ENCODE data around the gene CES3.
"Not testable (repeated sequence)": the region's sequence is repeated elsewhere in the genome, so short reads cannot be mapped to it uniquely, and the experiment has no call there.

The CES3 gene

DNA sequence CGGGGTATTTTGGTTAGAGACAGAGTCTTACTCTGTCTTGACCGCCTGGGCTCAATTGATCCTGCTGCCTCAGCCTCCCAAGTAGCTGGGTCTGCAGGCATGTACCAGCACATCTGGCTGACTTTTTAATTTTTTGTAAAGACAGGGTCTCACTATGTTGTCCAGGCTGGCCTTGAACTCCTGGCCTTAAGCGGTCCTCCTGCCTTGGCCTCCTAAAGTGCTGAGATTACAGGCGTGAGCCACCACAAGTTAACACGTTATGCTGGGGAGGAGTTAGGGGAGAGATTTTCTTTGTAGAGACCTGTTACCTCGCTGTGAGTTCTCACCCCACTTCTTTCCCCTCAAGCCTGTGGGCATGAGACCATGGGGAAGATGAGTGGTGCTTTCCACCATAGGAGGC, 25.5 kb downstream of the CES3 start:
- Histone ChIP-seq H3K9ac (ENCODE audit: low read length in 2 of 2) (no peak overlapping the region), H3K27me3 (ENCODE audit: control insufficient read depth in 1 of 2, insufficient read depth in 2 of 2, low read length in 2 of 2) (no peaks in the 10 kb centered on the region), H3K4me3 (ENCODE audit: low read length in 2 of 2) (no peak overlapping the region), H3K9me3 (ENCODE audit: control insufficient read depth in 2 of 2, low read length in 2 of 2) (no peaks in the 10 kb centered on the region), H3K36me3 (ENCODE audit: control insufficient read depth in 2 of 2, insufficient read depth in 2 of 2, low read length in 2 of 2) (no peaks in the 10 kb centered on the region), H3K4me1 (ENCODE audit: control insufficient read depth, insufficient read depth, low read length) (no peaks in the 10 kb centered on the region), H3K27ac (ENCODE audit: low read length) (no peak overlapping the region)

DNA sequence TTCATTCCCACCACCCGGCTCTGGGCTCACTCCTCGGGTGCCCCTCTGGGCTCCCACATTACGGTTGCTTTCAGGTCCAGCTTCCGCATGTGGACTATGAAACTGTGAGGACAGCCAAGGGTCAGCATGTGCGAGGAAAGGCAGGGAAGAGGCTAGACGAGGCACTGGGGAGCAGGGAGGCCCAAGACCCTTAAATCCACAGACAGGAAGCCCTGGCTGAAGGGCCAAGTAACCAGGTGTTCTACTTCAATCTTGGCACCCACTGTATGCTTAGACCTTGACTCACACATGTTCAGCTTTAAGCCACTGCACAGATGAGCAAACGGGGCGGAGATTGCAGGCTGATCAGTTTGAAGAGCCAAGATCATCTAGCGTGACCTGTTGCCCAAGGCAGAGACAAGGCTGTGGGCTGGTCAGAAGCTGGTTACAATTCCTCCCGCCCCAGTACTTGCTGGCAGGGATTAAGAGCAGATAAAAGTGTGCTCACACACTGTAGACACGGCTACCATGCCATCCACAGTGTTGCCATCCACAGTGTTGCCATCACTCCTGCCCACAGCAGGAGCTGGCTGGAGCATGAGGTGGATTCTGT, 27.2 kb downstream of the CES3 start, which contains the start of gene CES4A:
Gene CES4A (plus strand): TSS at position 393 of the 592 bp plus-strand sequence. CDS start 184 bp downstream, at position 577.
- no peak within 1 kb of the TSS for H3K27ac ChIP-seq (ENCODE audit: low read length)
- H3K27me3 ChIP-seq (ENCODE audit: control insufficient read depth in 1 of 2, insufficient read depth in 2 of 2, low read length in 2 of 2): no peaks in the 10 kb centered on the region
- no peak within 1 kb of the TSS for H3K4me3 ChIP-seq (ENCODE audit: low read length in 2 of 2)
- H3K9me3 ChIP-seq (ENCODE audit: control insufficient read depth in 2 of 2, low read length in 2 of 2): no peaks in the 10 kb centered on the region
- H3K4me1 ChIP-seq (ENCODE audit: control insufficient read depth, insufficient read depth, low read length): no peaks in the 10 kb centered on the region
- no peaks in the 10 kb centered on the region for H3K36me3 ChIP-seq (ENCODE audit: control insufficient read depth in 2 of 2, insufficient read depth in 2 of 2, low read length in 2 of 2)
- no peak within 1 kb of the TSS for H3K9ac ChIP-seq (ENCODE audit: low read length in 2 of 2)

DNA sequence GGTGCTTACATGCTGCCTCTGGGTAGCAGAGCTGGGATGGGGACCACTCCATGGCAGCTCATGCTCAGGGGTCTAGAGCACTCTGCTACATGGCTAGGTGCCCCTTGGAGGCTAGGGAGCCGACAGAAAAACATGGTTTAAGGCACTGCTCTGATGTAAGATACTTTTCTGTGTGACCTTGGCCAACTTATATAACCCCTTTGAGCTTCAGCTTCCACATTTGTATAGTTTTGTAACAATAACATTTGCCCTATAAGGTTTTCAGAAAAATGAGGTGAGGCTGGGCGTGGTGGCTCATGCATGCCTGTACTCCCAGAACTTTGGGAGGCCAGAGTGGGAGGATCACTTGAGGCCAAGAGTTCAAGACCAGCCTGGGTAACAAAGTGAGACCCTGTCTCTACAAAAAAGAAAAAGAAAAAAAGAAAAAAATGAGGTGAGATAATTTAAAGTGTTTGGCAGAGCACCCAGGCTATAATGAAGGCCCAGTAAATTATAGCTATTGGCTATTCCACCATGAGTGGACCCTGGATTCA, 30.5 kb downstream of the CES3 start:
- no peaks in the 10 kb centered on the region for H3K27me3 ChIP-seq (ENCODE audit: control insufficient read depth in 1 of 2, insufficient read depth in 2 of 2, low read length in 2 of 2)
- H3K36me3 ChIP-seq (ENCODE audit: control insufficient read depth in 2 of 2, insufficient read depth in 2 of 2, low read length in 2 of 2): no peaks in the 10 kb centered on the region
- no peaks in the 10 kb centered on the region for H3K4me1 ChIP-seq (ENCODE audit: control insufficient read depth, insufficient read depth, low read length)
- no peak overlapping the region for H3K27ac ChIP-seq (ENCODE audit: low read length)
- no peak overlapping the region for H3K4me3 ChIP-seq (ENCODE audit: low read length in 2 of 2)
- no peak overlapping the region for H3K9ac ChIP-seq (ENCODE audit: low read length in 2 of 2)
- no peaks in the 10 kb centered on the region for H3K9me3 ChIP-seq (ENCODE audit: control insufficient read depth in 2 of 2, low read length in 2 of 2)

- not testable (repeated sequence) for H3K27ac ChIP-seq (ENCODE audit: low read length); H3K9me3 ChIP-seq (ENCODE audit: control insufficient read depth in 2 of 2, low read length in 2 of 2); H3K36me3 ChIP-seq (ENCODE audit: control insufficient read depth in 2 of 2, insufficient read depth in 2 of 2, low read length in 2 of 2); H3K4me3 ChIP-seq (ENCODE audit: low read length in 2 of 2); H3K27me3 ChIP-seq (ENCODE audit: control insufficient read depth in 1 of 2, insufficient read depth in 2 of 2, low read length in 2 of 2); H3K9ac ChIP-seq (ENCODE audit: low read length in 2 of 2); H3K4me1 ChIP-seq (ENCODE audit: control insufficient read depth, insufficient read depth, low read length)
These were observed 32.5 kb downstream of the CES3 start for GRCh38 chr16:66993558-66993957.

GRCh38 chr16:66996324-66996982, 35.4 kb downstream of the CES3 start:
- H3K27ac ChIP-seq (ENCODE audit: low read length): no peak overlapping the region
- no peaks in the 10 kb centered on the region for H3K27me3 ChIP-seq (ENCODE audit: control insufficient read depth in 1 of 2, insufficient read depth in 2 of 2, low read length in 2 of 2)
- no peak overlapping the region for H3K9ac ChIP-seq (ENCODE audit: low read length in 2 of 2)
- H3K4me1 ChIP-seq (ENCODE audit: control insufficient read depth, insufficient read depth, low read length): peaks cover 15% of the 10 kb centered on the region
- H3K9me3 ChIP-seq (ENCODE audit: control insufficient read depth in 2 of 2, low read length in 2 of 2): no peaks in the 10 kb centered on the region
- H3K4me3 ChIP-seq (ENCODE audit: low read length in 2 of 2): no peak overlapping the region
- no peaks in the 10 kb centered on the region for H3K36me3 ChIP-seq (ENCODE audit: control insufficient read depth in 2 of 2, insufficient read depth in 2 of 2, low read length in 2 of 2)

DNA sequence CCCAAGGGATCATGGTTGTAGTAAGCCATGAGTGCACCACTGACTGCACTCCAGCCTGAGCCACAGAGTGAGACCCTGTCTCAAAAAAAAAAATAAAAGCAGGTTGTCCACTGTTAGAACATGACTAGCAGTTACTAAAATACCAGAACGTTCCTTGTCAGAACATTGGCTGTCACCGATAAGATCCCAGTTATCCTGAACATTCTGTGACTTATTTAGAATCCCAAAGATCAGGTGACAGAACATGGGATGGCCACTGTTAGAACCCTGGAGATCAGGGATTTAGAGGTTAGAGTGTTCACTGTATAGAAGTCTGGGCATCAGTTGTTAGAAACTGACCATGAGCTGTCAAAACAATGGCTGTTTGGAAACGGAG, 35.9 kb downstream of the CES3 start:
- no peaks in the 10 kb centered on the region for H3K36me3 ChIP-seq (ENCODE audit: control insufficient read depth in 2 of 2, insufficient read depth in 2 of 2, low read length in 2 of 2)

DNA sequence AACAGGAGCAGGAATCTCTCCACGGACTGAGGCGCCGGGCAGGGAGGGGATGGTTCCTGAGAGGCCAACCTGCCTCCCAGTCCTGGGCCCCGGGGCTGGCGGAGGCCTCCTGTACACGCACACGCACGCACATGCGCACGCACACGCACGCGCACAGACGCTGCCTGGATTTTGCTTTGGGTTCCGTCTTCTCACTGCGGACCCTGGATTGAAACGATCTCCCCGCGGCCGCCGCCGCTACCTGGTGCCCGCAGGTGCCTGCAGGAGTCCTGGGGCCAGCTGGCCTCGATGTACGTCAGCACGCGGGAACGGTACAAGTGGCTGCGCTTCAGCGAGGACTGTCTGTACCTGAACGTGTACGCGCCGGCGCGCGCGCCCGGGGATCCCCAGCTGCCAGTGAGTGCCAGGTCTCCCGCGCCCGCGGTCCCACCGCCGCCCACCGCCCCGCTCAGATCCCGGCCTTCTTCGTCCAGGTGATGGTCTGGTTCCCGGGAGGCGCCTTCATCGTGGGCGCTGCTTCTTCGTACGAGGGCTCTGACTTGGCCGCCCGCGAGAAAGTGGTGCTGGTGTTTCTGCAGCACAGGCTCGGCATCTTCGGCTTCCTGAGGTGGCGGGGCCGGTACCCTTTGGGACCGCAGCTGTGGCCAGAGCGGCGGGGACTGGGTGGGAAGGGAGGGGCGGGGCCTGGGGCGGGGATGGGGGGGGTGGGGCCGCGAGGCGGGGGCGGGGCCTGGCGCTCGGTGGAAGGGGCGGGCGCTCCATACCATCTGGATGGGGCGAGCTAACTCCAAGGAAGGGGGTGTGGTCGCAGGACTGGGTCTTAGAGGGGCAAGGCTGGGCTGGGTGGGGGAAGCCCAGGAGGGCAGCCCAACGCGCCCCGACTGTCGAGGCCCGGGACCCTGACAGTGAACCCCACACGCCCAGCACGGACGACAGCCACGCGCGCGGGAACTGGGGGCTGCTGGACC, 39.6 kb downstream of the CES3 start:
- Histone ChIP-seq H3K4me1 (ENCODE audit: control insufficient read depth, insufficient read depth, low read length) (peaks cover 16% of the 10 kb centered on the region), H3K9me3 (ENCODE audit: control insufficient read depth in 2 of 2, low read length in 2 of 2) (no peaks in the 10 kb centered on the region), H3K4me3 (ENCODE audit: low read length in 2 of 2) (peak overlapping the region; percentile 67 to 75), H3K27ac (ENCODE audit: low read length) (no peak overlapping the region), H3K9ac (ENCODE audit: low read length in 2 of 2) (peak overlapping the region in 1 of 2 donors; percentile 50), H3K27me3 (ENCODE audit: control insufficient read depth in 1 of 2, insufficient read depth in 2 of 2, low read length in 2 of 2) (peaks cover 6 to 19% of the 10 kb centered on the region in 2 donors), H3K36me3 (ENCODE audit: control insufficient read depth in 2 of 2, insufficient read depth in 2 of 2, low read length in 2 of 2) (no peaks in the 10 kb centered on the region)

More for the DNA sequence above, 35.9 kb downstream of the CES3 start:
- H3K9me3 ChIP-seq (ENCODE audit: control insufficient read depth in 2 of 2, low read length in 2 of 2): no peaks in the 10 kb centered on the region
- H3K4me1 ChIP-seq (ENCODE audit: control insufficient read depth, insufficient read depth, low read length): peaks cover 16% of the 10 kb centered on the region
- H3K9ac ChIP-seq (ENCODE audit: low read length in 2 of 2): no peak overlapping the region
- H3K27ac ChIP-seq (ENCODE audit: low read length): no peak overlapping the region
- peaks cover 0 to 2% of the 10 kb centered on the region in 2 donors for H3K27me3 ChIP-seq (ENCODE audit: control insufficient read depth in 1 of 2, insufficient read depth in 2 of 2, low read length in 2 of 2)
- H3K4me3 ChIP-seq (ENCODE audit: low read length in 2 of 2): no peak overlapping the region

DNA sequence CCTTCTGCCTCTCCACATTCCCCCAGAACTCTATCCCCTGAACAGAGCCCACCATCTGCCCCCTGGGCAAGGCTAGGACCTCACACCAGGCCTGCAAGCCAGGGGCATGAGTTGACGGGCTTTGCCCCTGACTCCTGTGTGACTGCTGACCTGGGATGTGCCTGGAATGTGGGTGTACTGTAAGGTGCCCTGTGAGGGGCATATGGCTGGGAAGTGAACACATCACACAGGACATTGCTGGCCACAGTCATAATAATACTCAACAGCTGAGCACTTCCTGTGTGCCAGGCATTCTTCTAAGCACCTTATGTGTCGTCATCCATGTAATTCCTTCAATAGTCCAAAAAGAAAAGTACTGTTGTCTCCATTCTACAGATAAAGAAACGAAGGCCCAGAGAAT, 40.7 kb downstream of the CES3 start:
- Histone ChIP-seq H3K27ac (ENCODE audit: low read length) (no peak overlapping the region), H3K36me3 (ENCODE audit: control insufficient read depth in 2 of 2, insufficient read depth in 2 of 2, low read length in 2 of 2) (no peaks in the 10 kb centered on the region), H3K9me3 (ENCODE audit: control insufficient read depth in 2 of 2, low read length in 2 of 2) (no peaks in the 10 kb centered on the region), H3K4me3 (ENCODE audit: low read length in 2 of 2) (no peak overlapping the region), H3K27me3 (ENCODE audit: control insufficient read depth in 1 of 2, insufficient read depth in 2 of 2, low read length in 2 of 2) (peaks cover 6 to 19% of the 10 kb centered on the region in 2 donors), H3K9ac (ENCODE audit: low read length in 2 of 2) (no peak overlapping the region), H3K4me1 (ENCODE audit: control insufficient read depth, insufficient read depth, low read length) (peaks cover 16% of the 10 kb centered on the region)

DNA sequence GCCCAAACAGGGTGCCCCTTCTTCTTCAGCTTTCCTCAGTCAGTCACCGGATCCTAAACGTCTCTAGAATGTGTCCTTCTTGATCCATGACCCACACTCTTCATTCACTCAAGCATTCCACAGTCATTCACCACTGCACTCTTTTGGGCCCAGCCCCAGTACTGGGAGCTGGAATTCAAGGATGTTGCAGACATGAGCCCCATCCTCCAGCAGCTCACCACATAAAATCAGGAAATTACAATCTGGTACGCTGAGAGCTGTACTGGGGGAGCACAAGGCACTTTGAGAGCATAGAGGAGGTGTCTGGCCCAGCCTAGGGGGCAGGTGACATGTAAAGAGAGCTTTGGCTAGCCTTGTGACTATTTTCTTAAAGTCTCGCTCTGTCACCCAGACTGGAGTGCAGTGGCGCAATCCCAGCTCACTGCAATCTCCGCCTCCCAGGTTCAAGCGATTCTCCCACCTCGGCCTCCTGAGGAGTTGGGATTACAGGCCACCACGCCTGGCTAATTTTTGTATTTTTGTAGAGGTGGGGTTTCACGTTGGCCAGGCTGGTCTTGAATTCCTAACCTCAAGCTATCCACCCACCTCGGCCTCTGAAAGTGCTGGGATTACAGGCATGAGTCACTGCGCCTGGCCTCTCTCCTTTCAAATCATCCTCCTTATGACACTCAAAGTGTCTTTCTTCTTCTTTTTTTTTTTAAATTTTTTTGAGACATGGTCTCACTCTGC, 46.0 kb downstream of the CES3 start:
- Histone ChIP-seq H3K9ac (ENCODE audit: low read length in 2 of 2) (no peak overlapping the region), H3K36me3 (ENCODE audit: control insufficient read depth in 2 of 2, insufficient read depth in 2 of 2, low read length in 2 of 2) (no peaks in the 10 kb centered on the region), H3K4me1 (ENCODE audit: control insufficient read depth, insufficient read depth, low read length) (no peaks in the 10 kb centered on the region), H3K27me3 (ENCODE audit: control insufficient read depth in 1 of 2, insufficient read depth in 2 of 2, low read length in 2 of 2) (peaks cover 6 to 17% of the 10 kb centered on the region in 2 donors), H3K4me3 (ENCODE audit: low read length in 2 of 2) (no peak overlapping the region), H3K27ac (ENCODE audit: low read length) (no peak overlapping the region), H3K9me3 (ENCODE audit: control insufficient read depth in 2 of 2, low read length in 2 of 2) (no peaks in the 10 kb centered on the region)

- no peaks in the 10 kb centered on the region for H3K9me3 ChIP-seq (ENCODE audit: control insufficient read depth in 2 of 2, low read length in 2 of 2)
- no peaks in the 10 kb centered on the region for H3K36me3 ChIP-seq (ENCODE audit: control insufficient read depth in 2 of 2, insufficient read depth in 2 of 2, low read length in 2 of 2)
- H3K27ac ChIP-seq (ENCODE audit: low read length): no peak overlapping the region
- peaks cover 10% of the 10 kb centered on the region in 2 donors for H3K27me3 ChIP-seq (ENCODE audit: control insufficient read depth in 1 of 2, insufficient read depth in 2 of 2, low read length in 2 of 2)
- H3K4me1 ChIP-seq (ENCODE audit: control insufficient read depth, insufficient read depth, low read length): peaks cover 10% of the 10 kb centered on the region
- H3K4me3 ChIP-seq (ENCODE audit: low read length in 2 of 2): no peak overlapping the region
- H3K9ac ChIP-seq (ENCODE audit: low read length in 2 of 2): no peak overlapping the region
These were observed 48.1 kb downstream of the CES3 start for GRCh38 chr16:67009158-67009557.
